Activated naive CD4-positive, alpha-beta T cell treated with anti-CD3 and anti-CD28 coated beads for 36 hours (primary cell): ENCODE results near the gene PSMD5. TPM values are rescaled to one million over a fixed set of nuclear protein-coding genes. Genes with fewer than 3 reads are reported as not detected.

Experiments
- CTCF ChIA-PET: fragments of 350-600 bp; sonication (Branson Sonifier 250); formaldehyde crosslinking; loops from one replicate; lab custom pipeline; 2021; ENCODE audit warnings: antibody characterized with exemption; lab: Charles Lee
- DNase-seq: peaks from one replicate; pipeline ENCODE4 v3.0.0-alpha.2; 2020
- H3K27ac Mint-ChIP-seq: one replicate; pipeline ENCODE4 v1.8.0; 2021; ENCODE audit warnings: mild to moderate bottlenecking, mixed read lengths
- H3K27me3 Mint-ChIP-seq: one replicate; pipeline ENCODE4 v1.8.0; 2021; ENCODE audit warnings: low read depth, mixed read lengths
- H3K36me3 Mint-ChIP-seq: one replicate; pipeline ENCODE4 v1.8.0; 2021; ENCODE audit warnings: low read depth, mixed read lengths
- H3K4me1 Mint-ChIP-seq: one replicate; pipeline ENCODE4 v1.8.0; 2021; ENCODE audit warnings: low read depth, mixed read lengths
- H3K4me3 Mint-ChIP-seq: one replicate; pipeline ENCODE4 v1.8.0; 2021; ENCODE audit warnings: mild to moderate bottlenecking, moderate library complexity, mixed read lengths
- H3K9me3 Mint-ChIP-seq: one replicate; pipeline ENCODE4 v1.8.0; 2021; ENCODE audit warnings: mixed read lengths
- intact Hi-C: fragments of 100-400 bp; cut with micrococcal nuclease; formaldehyde crosslinking; loops from one replicate; pipeline ENCODE4 v1.15.1; 2023
- total RNA-seq, 2 experiments: library from RNA; stranded (reverse); gene quantifications; one replicate each; pipeline ENCODE4 v1.2.3, GENCODE V29; 2021

PSMD5 gene
- total RNA-seq, 2 experiments from 2014 or later, result 62.1 to 63.5 TPM

- Mint-ChIP-seq H3K36me3 (peaks cover 29% of the 10 kb centered on the region), H3K9me3 (no peaks in the 10 kb centered on the region), H3K4me3 (no peak overlapping the region), H3K27ac (no peak overlapping the region), H3K27me3 (no peaks in the 10 kb centered on the region), H3K4me1 (peaks cover 3% of the 10 kb centered on the region)
- intact Hi-C loops, result no loop called here
- CTCF ChIA-PET, result interaction anchor here (0.8 to 1.3 kb wide), 2 partner anchors 54 to 292 kb away, joined by 3 to 4 read pairs; no protein-coding TSS in a partner anchor
- DNase-seq, result no peak
These were observed 74.5 kb downstream of the PSMD5 start for GRCh38 chr9:120768247-120768646.

GRCh38 chr9:120767451-120767850, 75.3 kb downstream of the PSMD5 start:
- intact Hi-C loops, result no loop called here
- Mint-ChIP-seq H3K36me3 (peaks cover 30% of the 10 kb centered on the region), H3K4me1 (peaks cover 3% of the 10 kb centered on the region), H3K4me3 (no peak overlapping the region), H3K27ac (peak overlapping the region; percentile 1), H3K9me3 (no peaks in the 10 kb centered on the region), H3K27me3 (no peaks in the 10 kb centered on the region)
- CTCF ChIA-PET, result interaction anchor here (1.3 to 2.1 kb wide), 3 partner anchors 12 to 293 kb away, joined by 3 to 11 read pairs (median 4); no protein-coding TSS in a partner anchor
- DNase-seq, result no peak

Other genes starting within 250 kb of the PSMD5 start
- 1 to 10 TPM; 3.8 TPM for gene MEGF9, start 128.5 kb downstream of the PSMD5 start, total RNA-seq
- gene FBXW2, start 49.5 kb downstream of the PSMD5 start, total RNA-seq, result 10 to 100 TPM; 60.8 to 64.4 TPM
- 100 to 1,000 TPM; 289 to 295 TPM for gene PHF19, start 34.3 kb upstream of the PSMD5 start, total RNA-seq
- gene TRAF1, start 83.9 kb upstream of the PSMD5 start, total RNA-seq, result 10 to 100 TPM; 80.6 to 85.0 TPM
- gene C5, start 207.4 kb upstream of the PSMD5 start, total RNA-seq, result 1 to 10 TPM in 1 of 2 experiments, under 1 TPM in 1; 0.99 to 1.6 TPM
- 10 to 100 TPM; 59.4 to 63.6 TPM for gene CNTRL, start 232.0 kb upstream of the PSMD5 start, total RNA-seq